Renal cortical epithelial cell (primary cell): Measurements from ENCODE around the gene TTLL11. TPM values are rescaled to one million over a fixed set of nuclear protein-coding genes. Genes with fewer than 3 reads are reported as not detected.
"Not testable (repeated sequence)": the region's sequence is repeated elsewhere in the genome, so short reads cannot be mapped to it uniquely, and the experiment has no call there.

Source experiments
- DNase-seq: peaks from one replicate; pipeline ENCODE4 v3.0.0-alpha.2; 2011; ENCODE audit warnings: low read depth
- total RNA-seq: library from RNA; depleted of rRNA; stranded (reverse); fragments of >200 nt; gene quantifications from 2 replicates; pipeline ENCODE4 v1.2.3, GENCODE V29; 2014

The TTLL11 gene
- total RNA-seq, 1 donor from 2014 or later, result 6.7 TPM

GRCh38 chr9:121815546-121816448 lies 277.3 kb downstream of the TTLL11 start:
- DNase-seq, result no peak

GRCh38 chr9:121815084-121815483 lies 278.0 kb downstream of the TTLL11 start:
- DNase-seq, result no peak

GRCh38 chr9:121814594-121814993 lies 278.5 kb downstream of the TTLL11 start:
- DNase-seq, result no peak

- no peak for DNase-seq
Observed at GRCh38 chr9:121813519-121814210, 279.4 kb downstream of the TTLL11 start.

- no peak for DNase-seq
Observed at GRCh38 chr9:121812159-121812735, 280.9 kb downstream of the TTLL11 start.

GRCh38 chr9:121811751-121812150 lies 281.4 kb downstream of the TTLL11 start:
- no peak for DNase-seq

GRCh38 chr9:121811140-121811539 lies 282.0 kb downstream of the TTLL11 start:
- DNase-seq, result no peak

- DNase-seq, result no peak
Observed at GRCh38 chr9:121810489-121810888, 282.6 kb downstream of the TTLL11 start.

GRCh38 chr9:121809356-121810050 lies 283.6 kb downstream of the TTLL11 start:
- DNase-seq, result no peak

- no peak for DNase-seq
Observed at GRCh38 chr9:121808781-121809180, 284.3 kb downstream of the TTLL11 start.

GRCh38 chr9:121807823-121808278 lies 285.3 kb downstream of the TTLL11 start:
- DNase-seq, result no peak

GRCh38 chr9:121807069-121807822 lies 285.9 kb downstream of the TTLL11 start:
- DNase-seq, result no peak

- no peak for DNase-seq
Observed at GRCh38 chr9:121802753-121803152, 290.4 kb downstream of the TTLL11 start.

- DNase-seq, result no peak
Observed at GRCh38 chr9:121801579-121801978, 291.5 kb downstream of the TTLL11 start.

GRCh38 chr9:121800376-121800775 lies 292.7 kb downstream of the TTLL11 start:
- DNase-seq, result no peak

- DNase-seq, result no peak
Observed at GRCh38 chr9:121798941-121799340, 294.2 kb downstream of the TTLL11 start.

- DNase-seq, result no peak
Observed at GRCh38 chr9:121797081-121797480, 296.0 kb downstream of the TTLL11 start.

GRCh38 chr9:121794334-121794733 lies 298.8 kb downstream of the TTLL11 start:
- not testable (repeated sequence) for DNase-seq

- not testable (repeated sequence) for DNase-seq
Observed at GRCh38 chr9:121792476-121792875, 300.6 kb downstream of the TTLL11 start.

GRCh38 chr9:121790841-121791240 lies 302.3 kb downstream of the TTLL11 start:
- no peak for DNase-seq

GRCh38 chr9:121788686-121789366 lies 304.3 kb downstream of the TTLL11 start:
- DNase-seq, result no peak
